H1 (cell line): ENCODE measurements around the gene PPARD. TPM values are rescaled to one million over a fixed set of nuclear protein-coding genes. Genes with fewer than 3 reads are reported as not detected.

Source experiments
- CHD2 ChIP-seq: IDR thresholded peaks from 2 replicates; pipeline ENCODE4 v1.6.1; 2012; ENCODE audit warnings: low read length, improper control_type of control experiment
- GABPA ChIP-seq: IDR thresholded peaks from 2 replicates; pipeline ENCODE4 v1.6.1; 2011; ENCODE audit warnings: mild to moderate bottlenecking, low read length, moderate library complexity, borderline replicate concordance; ENCODE audit not compliant: insufficient read depth
- SAP30 ChIP-seq: fragments of 300-600 bp; sonication (generic); IDR thresholded peaks from 2 replicates; pipeline ENCODE4 v1.7.1; 2012; ENCODE audit warnings: low read length, moderate library complexity, mild to moderate bottlenecking, inconsistent platforms; ENCODE audit not compliant: insufficient read depth, insufficient replicate concordance
- SP4 ChIP-seq: IDR thresholded peaks from 2 replicates; pipeline ENCODE4 v1.6.1; 2012; ENCODE audit warnings: low read length, inconsistent platforms
- TEAD4 ChIP-seq: IDR thresholded peaks from 2 replicates; pipeline ENCODE4 v1.6.1; 2012; ENCODE audit warnings: low read depth, low read length, inconsistent platforms, mixed read lengths
- polyA plus RNA-seq, 7 experiments: library from polyadenylated mRNA; depleted of rRNA in 3 of 7; stranded (reverse) in 5 of 7; unstranded in 2 of 7; fragments of >200 nt in 5 of 7; fragments of 200-250 nt in 2 of 7; gene quantifications; 1 replicate in 5 of 7; 2 replicates in 1 of 7; 4 replicates in 1 of 7; pipeline versions ENCODE4 v1.2.1 to v1.2.3, GENCODE V29; 2011 to 2013; ENCODE audit warnings: missing spikeins in 2 of 7, mixed read lengths in 2 of 7
- total RNA-seq: library from RNA; stranded (reverse); fragmentation: NEBNext Ultra II Directional; extraction: Animal tissue kit (Norgen Biotek cat#: 25700); gene quantifications from 2 replicates; pipeline ENCODE4 v1.2.1, GENCODE V29; 2021

The PPARD gene
- total and polyA plus RNA-seq, 2 of the 8 experiments (the other 6 are each of a cell fraction or from before 2014, with no cell fraction given), result 14.6 to 14.9 TPM

- TF ChIP-seq SAP30, result no peak
- TF ChIP-seq SP4, result no peak
- TF ChIP-seq TEAD4, result no peak
- no peak for TF ChIP-seq CHD2
- TF ChIP-seq GABPA, result no peak
Measured at GRCh38 chr6:35398526-35398925, 56.2 kb downstream of the PPARD start (continued).
